Measurements from ENCODE around the gene ECE2. TPM values are rescaled to one million over a fixed set of nuclear protein-coding genes. Genes with fewer than 3 reads are reported as not detected.

ECE2 gene
- total RNA-seq, 1 experiment from 2014 or later = 0.46 TPM

DNA sequence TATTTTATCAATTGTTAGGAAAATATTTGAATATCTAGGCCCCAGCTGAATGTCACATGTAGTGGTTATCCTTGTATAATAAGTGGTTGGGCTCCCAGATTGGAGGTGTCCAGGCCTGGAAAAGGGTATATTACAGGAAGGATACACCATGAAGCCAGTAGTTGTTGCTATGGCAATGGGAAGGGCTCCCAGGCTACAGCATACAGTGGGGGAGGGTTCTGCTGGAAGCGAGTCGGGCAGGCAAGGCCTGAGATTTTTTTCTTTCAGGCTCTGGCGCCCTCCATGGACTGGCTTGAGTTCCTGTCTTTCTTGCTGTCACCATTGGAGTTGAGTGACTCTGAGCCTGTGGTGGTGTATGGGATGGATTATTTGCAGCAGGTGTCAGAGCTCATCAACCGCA is 8.9 kb downstream of the ECE2 start:
- Mint-ChIP-seq H3K4me3 (no peak overlapping the region), H3K9me3 (no peaks in the 10 kb centered on the region), H3K27me3 (ENCODE audit: low read depth) (peaks cover 6% of the 10 kb centered on the region), H3K27ac (no peak overlapping the region), H3K4me1 (peaks cover 5% of the 10 kb centered on the region; the same call in 1 of the 2 replicates), H3K36me3 (no peaks in the 10 kb centered on the region)
- peak; percentile 80 for DNase-seq (ENCODE audit: low spot score)
- TF ChIP-seq, protein P1, sequence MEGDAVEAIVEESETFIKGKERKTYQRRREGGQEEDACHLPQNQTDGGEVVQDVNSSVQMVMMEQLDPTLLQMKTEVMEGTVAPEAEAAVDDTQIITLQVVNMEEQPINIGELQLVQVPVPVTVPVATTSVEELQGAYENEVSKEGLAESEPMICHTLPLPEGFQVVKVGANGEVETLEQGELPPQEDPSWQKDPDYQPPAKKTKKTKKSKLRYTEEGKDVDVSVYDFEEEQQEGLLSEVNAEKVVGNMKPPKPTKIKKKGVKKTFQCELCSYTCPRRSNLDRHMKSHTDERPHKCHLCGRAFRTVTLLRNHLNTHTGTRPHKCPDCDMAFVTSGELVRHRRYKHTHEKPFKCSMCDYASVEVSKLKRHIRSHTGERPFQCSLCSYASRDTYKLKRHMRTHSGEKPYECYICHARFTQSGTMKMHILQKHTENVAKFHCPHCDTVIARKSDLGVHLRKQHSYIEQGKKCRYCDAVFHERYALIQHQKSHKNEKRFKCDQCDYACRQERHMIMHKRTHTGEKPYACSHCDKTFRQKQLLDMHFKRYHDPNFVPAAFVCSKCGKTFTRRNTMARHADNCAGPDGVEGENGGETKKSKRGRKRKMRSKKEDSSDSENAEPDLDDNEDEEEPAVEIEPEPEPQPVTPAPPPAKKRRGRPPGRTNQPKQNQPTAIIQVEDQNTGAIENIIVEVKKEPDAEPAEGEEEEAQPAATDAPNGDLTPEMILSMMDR (IDR thresholded peaks at IDR 0.05) = peak; percentile 26; the same call in 1 of the 2 replicates
- TF ChIP-seq, protein P2, sequence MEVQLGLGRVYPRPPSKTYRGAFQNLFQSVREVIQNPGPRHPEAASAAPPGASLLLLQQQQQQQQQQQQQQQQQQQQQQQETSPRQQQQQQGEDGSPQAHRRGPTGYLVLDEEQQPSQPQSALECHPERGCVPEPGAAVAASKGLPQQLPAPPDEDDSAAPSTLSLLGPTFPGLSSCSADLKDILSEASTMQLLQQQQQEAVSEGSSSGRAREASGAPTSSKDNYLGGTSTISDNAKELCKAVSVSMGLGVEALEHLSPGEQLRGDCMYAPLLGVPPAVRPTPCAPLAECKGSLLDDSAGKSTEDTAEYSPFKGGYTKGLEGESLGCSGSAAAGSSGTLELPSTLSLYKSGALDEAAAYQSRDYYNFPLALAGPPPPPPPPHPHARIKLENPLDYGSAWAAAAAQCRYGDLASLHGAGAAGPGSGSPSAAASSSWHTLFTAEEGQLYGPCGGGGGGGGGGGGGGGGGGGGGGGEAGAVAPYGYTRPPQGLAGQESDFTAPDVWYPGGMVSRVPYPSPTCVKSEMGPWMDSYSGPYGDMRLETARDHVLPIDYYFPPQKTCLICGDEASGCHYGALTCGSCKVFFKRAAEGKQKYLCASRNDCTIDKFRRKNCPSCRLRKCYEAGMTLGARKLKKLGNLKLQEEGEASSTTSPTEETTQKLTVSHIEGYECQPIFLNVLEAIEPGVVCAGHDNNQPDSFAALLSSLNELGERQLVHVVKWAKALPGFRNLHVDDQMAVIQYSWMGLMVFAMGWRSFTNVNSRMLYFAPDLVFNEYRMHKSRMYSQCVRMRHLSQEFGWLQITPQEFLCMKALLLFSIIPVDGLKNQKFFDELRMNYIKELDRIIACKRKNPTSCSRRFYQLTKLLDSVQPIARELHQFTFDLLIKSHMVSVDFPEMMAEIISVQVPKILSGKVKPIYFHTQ (CRISPR knock-in tag; IDR thresholded peaks at IDR 0.05) = no peak
- TF ChIP-seq SOX15 (CRISPR knock-in tag; IDR thresholded peaks at IDR 0.05) (no peak), ELF4 (CRISPR knock-in tag; IDR thresholded peaks at IDR 0.05; ENCODE audit: low read depth) (no peak), FOXJ3 (CRISPR knock-in tag; IDR thresholded peaks at IDR 0.05; ENCODE audit: borderline replicate concordance) (no peak), ZNF121 (CRISPR knock-in tag; IDR thresholded peaks at IDR 0.05) (no peak)
- TF ChIP-seq, protein P3, sequence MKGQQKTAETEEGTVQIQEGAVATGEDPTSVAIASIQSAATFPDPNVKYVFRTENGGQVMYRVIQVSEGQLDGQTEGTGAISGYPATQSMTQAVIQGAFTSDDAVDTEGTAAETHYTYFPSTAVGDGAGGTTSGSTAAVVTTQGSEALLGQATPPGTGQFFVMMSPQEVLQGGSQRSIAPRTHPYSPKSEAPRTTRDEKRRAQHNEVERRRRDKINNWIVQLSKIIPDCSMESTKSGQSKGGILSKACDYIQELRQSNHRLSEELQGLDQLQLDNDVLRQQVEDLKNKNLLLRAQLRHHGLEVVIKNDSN (CRISPR knock-in tag; IDR thresholded peaks at IDR 0.05) = no peak
- TF ChIP-seq, protein P4, sequence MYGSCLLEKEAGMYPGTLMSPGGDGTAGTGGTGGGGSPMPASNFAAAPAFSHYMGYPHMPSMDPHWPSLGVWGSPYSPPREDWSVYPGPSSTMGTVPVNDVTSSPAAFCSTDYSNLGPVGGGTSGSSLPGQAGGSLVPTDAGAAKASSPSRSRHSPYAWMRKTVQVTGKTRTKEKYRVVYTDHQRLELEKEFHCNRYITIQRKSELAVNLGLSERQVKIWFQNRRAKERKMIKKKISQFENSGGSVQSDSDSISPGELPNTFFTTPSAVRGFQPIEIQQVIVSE (CRISPR knock-in tag; IDR thresholded peaks at IDR 0.05; ENCODE audit: borderline replicate concordance) = no peak
- ChIA-PET POLR2A (interaction anchor here (1.1 kb wide), 1 partner anchor 44 kb away, joined by 4 read pairs; no protein-coding TSS in a partner anchor), CTCF (interaction anchor here (0.5 to 2.1 kb wide), 9 partner anchors 9 to 380 kb away, joined by 3 to 11 read pairs (median 3); partner anchors contain the start of genes CAMK2N2 and ECE2)
- peak; percentile 90 for ATAC-seq

DNA sequence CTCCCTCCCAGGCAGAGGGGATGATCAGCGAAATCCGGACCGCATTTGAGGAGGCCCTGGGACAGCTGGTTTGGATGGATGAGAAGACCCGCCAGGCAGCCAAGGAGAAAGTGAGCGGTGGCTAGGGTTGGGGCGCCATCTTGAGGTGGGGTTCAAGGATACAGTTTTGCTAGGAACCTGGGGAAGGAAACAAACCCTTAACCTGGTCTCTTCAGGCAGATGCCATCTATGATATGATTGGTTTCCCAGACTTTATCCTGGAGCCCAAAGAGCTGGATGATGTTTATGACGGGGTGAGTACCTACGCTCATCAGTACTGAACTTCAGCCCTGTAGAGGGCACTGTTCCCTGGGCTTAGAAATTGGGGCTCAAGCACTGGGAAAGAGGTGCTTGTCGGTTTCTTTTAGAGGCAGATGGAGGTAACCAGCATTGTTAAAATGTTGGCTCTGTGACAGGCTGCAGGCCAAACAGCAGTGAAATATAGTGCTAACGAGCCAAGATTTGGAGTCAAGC is 13.7 kb downstream of the ECE2 start:
- ChIA-PET CTCF (interaction anchor here (0.5 to 2.2 kb wide), 30 partner anchors 8 to 394 kb away, joined by 3 to 18 read pairs (median 4); partner anchors contain the start of genes ABCC5, ABCF3, CAMK2N2 and EEF1AKMT4), POLR2A (interaction anchor here (0.5 to 0.7 kb wide), 2 partner anchors 71 to 115 kb away, joined by 3 read pairs; no protein-coding TSS in a partner anchor)
- Mint-ChIP-seq H3K4me3 (no peak overlapping the region), H3K36me3 (no peaks in the 10 kb centered on the region), H3K27me3 (ENCODE audit: low read depth) (no peaks in the 10 kb centered on the region; the same call in 1 of the 2 replicates), H3K27ac (no peak overlapping the region), H3K4me1 (peaks cover 5% of the 10 kb centered on the region; the same call in 1 of the 2 replicates), H3K9me3 (no peaks in the 10 kb centered on the region)
- TF ChIP-seq, protein P1 (IDR thresholded peaks at IDR 0.05) = peak; percentile 52
- TF ChIP-seq ZBTB21 (CRISPR knock-in tag; IDR thresholded peaks at IDR 0.05; ENCODE audit: borderline replicate concordance) = no peak
- DNase-seq (ENCODE audit: low spot score) = peak; percentile 88
- ATAC-seq = peak; percentile 76

DNA sequence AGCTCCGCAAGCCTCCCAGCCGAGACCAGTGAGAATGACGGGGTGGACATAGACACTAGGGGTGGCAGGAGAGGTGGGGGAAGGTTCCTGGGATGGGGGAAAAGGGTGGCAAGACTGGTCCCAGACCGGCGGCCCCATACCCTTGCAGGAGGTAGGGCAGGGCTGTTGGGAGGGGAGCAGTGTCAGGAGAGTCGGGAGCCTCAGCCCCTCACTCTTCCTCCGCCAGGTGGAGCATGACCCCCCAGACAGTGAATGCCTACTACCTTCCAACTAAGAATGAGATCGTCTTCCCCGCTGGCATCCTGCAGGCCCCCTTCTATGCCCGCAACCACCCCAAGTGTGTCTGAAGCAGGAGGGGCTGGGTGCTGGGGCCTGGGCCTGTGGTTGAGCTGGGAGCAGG is 14.5 kb downstream of the ECE2 start:
- H3K27ac Mint-ChIP-seq = no peak overlapping the region
- H3K9me3 Mint-ChIP-seq = no peaks in the 10 kb centered on the region
- DNase-seq (ENCODE audit: low spot score) (peak; percentile 34), ATAC-seq (peak; percentile 64)
- ChIA-PET CTCF (interaction anchor here (1.1 to 1.4 kb wide), 4 partner anchors 10 to 271 kb away, joined by 4 to 7 read pairs (median 4); partner anchors contain the start of genes EIF2B5 and EPHB3), POLR2A (no interaction called here)
- H3K36me3 Mint-ChIP-seq = no peaks in the 10 kb centered on the region
- peaks cover 5% of the 10 kb centered on the region; the same call in 1 of the 2 replicates for H3K27me3 Mint-ChIP-seq (ENCODE audit: low read depth)
- H3K4me1 Mint-ChIP-seq = no peaks in the 10 kb centered on the region
- H3K4me3 Mint-ChIP-seq = no peak overlapping the region
- no peak for TF ChIP-seq ZNF219 (CRISPR knock-in tag; IDR thresholded peaks at IDR 0.05; ENCODE audit: borderline replicate concordance)
- TF ChIP-seq, protein P5, sequence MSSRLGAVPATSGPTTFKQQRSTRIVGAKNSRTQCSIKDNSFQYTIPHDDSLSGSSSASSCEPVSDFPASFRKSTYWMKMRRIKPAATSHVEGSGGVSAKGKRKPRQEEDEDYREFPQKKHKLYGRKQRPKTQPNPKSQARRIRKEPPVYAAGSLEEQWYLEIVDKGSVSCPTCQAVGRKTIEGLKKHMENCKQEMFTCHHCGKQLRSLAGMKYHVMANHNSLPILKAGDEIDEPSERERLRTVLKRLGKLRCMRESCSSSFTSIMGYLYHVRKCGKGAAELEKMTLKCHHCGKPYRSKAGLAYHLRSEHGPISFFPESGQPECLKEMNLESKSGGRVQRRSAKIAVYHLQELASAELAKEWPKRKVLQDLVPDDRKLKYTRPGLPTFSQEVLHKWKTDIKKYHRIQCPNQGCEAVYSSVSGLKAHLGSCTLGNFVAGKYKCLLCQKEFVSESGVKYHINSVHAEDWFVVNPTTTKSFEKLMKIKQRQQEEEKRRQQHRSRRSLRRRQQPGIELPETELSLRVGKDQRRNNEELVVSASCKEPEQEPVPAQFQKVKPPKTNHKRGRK (CRISPR knock-in tag; IDR thresholded peaks at IDR 0.05; ENCODE audit: borderline replicate concordance) = no peak
- no peak for TF ChIP-seq ATF1 (CRISPR knock-in tag; IDR thresholded peaks at IDR 0.05)
- TF ChIP-seq JAZF1 (CRISPR knock-in tag; IDR thresholded peaks at IDR 0.05) = no peak

All from WTC11 (cell line).